ENCODE measurements around the gene PLIN3.

DNA sequence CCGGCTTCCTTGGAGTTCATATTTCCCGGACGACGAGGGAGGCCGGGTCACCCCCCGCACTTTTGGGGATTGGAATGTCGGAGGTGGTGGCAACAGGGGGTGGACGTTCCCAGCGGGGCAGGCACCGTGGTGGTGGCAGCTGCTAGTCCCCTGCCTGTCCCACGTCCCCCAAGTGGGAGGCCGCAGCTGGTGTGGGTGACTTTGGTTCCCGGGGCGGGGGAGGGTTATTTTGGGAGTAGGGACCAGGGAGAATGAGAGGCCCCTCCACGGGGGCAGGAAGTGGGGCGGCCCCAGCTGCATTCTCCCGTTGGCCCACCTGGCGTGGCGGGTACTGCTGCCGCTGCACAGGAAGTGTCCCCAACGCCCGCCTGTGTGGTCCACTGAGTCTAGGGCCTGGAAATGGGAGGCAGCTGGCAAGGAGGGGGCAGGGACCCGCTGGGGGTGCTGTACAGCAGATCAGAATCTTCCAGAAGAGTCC lies 11.1 kb upstream of the PLIN3 start:
- TF ChIP-seq, protein P1, sequence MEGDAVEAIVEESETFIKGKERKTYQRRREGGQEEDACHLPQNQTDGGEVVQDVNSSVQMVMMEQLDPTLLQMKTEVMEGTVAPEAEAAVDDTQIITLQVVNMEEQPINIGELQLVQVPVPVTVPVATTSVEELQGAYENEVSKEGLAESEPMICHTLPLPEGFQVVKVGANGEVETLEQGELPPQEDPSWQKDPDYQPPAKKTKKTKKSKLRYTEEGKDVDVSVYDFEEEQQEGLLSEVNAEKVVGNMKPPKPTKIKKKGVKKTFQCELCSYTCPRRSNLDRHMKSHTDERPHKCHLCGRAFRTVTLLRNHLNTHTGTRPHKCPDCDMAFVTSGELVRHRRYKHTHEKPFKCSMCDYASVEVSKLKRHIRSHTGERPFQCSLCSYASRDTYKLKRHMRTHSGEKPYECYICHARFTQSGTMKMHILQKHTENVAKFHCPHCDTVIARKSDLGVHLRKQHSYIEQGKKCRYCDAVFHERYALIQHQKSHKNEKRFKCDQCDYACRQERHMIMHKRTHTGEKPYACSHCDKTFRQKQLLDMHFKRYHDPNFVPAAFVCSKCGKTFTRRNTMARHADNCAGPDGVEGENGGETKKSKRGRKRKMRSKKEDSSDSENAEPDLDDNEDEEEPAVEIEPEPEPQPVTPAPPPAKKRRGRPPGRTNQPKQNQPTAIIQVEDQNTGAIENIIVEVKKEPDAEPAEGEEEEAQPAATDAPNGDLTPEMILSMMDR (IDR thresholded peaks at IDR 0.05; ENCODE audit: low read depth, low read length): no peak
- TF ChIP-seq EZH2phosphoT487 (IDR thresholded peaks at IDR 0.05; ENCODE audit: low read depth): no peak

Data from OCI-LY3 (cell line).